ENCODE data around the gene ARHGEF40.

ARHGEF40 gene

DNA sequence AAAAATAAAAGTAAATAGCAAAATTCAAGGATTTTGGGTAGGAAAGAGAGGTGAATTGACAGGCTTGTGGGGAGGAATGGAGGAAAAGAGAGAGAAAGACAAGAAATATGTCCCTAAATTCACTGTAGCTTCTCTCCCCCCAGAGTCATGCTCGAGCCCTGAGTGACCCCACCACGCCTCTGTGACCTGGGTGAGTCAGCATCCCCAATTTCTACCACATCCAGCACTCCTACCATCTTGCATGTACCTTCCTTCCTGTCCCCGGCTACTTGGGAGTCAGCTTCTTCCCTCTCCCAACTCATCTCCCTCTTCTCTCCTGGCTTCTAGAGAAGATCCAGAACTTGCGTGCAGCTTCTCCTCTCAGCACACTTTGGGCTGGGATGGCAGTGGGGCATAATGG, 18.6 kb downstream of the ARHGEF40 start:
- H3K4me1 ChIP-seq = peaks cover 4% of the 10 kb centered on the region
- H3K27me3 ChIP-seq (ENCODE audit: low read depth) = no peaks in the 10 kb centered on the region
- in situ Hi-C loops (cut with MboI; ENCODE audit: low sequenced_read_pairs) = loop anchor here (25.0 kb wide), 1 partner anchor 751 kb away; the partner anchor contains the start of genes CCNB1IP1 and PARP2
- H3K36me3 ChIP-seq (replicated peaks) = peaks cover 54% of the 10 kb centered on the region
- H3K9me3 ChIP-seq = no peaks in the 10 kb centered on the region
- H3K4me3 ChIP-seq = no peak overlapping the region
- DNase-seq (ENCODE audit: low spot score in 2 of 2) = no peak

DNA sequence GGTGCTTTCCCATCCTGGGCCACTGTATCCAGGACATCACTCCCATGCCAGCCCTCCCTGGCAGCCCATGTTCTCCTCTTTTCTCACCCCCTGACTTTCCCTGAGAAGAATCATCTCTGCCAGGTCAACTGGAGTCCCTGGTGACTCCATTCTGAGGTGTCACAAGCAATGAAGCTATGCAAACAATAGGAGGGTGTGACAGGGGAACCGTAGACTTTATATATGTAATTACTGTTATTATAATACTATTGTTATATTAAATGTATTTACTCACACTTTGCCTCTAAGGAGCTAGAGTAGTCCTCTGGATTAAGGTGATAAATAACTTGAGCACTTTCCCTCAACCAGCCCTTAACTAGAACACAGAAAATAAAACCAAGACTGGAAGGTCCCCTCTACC, 19.2 kb downstream of the ARHGEF40 start:
- Histone ChIP-seq H3K4me3 (no peak overlapping the region), H3K4me1 (peaks cover 10% of the 10 kb centered on the region), H3K27me3 (ENCODE audit: low read depth) (no peaks in the 10 kb centered on the region), H3K36me3 (replicated peaks) (peaks cover 49% of the 10 kb centered on the region), H3K9me3 (no peaks in the 10 kb centered on the region)
- in situ Hi-C loops (cut with MboI; ENCODE audit: low sequenced_read_pairs) = loop anchor here (25.0 kb wide), 1 partner anchor 752 kb away; the partner anchor contains the start of genes CCNB1IP1 and PARP2
- DNase-seq (ENCODE audit: low spot score in 2 of 2) = no peak

DNA sequence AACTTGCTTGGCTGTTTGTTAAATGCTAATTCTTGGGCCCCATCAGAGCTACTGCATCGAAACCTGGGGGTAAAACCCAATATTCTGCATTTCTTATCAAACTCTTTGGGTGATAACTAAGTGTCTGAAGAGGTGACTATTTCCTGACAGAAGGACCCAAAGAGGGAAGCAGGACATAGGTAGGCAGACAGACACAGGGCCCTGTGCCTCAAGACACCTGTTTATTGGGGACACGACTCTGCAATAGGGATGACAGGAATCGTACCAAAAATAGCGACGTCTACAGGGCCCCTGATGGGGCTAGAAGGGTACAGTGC, 19.7 kb downstream of the ARHGEF40 start:
- H3K4me3 ChIP-seq = no peak overlapping the region
- H3K4me1 ChIP-seq = peaks cover 12% of the 10 kb centered on the region
- in situ Hi-C loops (cut with MboI; ENCODE audit: low sequenced_read_pairs) = loop anchor here (25.0 kb wide), 1 partner anchor 753 kb away; the partner anchor contains the start of genes CCNB1IP1 and PARP2
- H3K36me3 ChIP-seq (replicated peaks) = peaks cover 47% of the 10 kb centered on the region
- no peak for DNase-seq (ENCODE audit: low spot score in 2 of 2)
- no peaks in the 10 kb centered on the region for H3K27me3 ChIP-seq (ENCODE audit: low read depth)
- no peaks in the 10 kb centered on the region for H3K9me3 ChIP-seq

DNA sequence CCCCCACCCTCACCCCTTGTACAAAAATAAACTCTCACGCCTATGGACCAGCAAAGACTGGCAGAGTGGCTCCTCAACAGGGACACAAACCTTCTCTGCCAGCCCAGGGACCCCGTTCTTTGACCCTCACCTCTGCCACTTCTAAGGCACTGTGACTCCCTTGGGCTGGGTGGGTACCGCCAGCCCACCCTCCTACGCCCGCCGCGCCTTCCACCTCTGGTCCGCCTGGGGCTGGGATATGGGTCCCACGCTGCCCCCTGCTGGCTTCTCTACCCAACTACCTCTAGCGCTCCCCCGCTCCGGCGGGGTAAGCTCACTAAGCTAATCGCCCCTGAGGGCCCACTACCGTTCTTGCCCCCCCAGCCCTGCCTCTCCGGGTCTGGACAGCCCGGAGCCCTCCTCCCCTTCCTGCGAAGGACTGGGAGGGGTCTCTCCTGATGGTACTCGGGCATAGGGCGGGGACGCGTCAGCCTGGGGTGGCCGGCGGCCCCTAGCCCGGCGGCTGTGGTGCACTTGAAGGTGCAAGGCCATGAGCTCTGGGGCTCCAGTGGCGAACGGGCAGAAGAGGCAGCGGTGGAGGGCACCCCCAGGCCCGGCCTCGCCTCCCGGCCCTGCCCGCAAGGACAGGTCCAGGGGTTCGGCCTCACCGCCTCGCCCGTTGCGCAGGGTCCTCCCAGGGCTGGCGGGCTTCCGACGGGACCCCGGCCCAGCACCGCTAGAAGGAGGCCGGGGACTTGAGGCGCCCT, 20.3 kb downstream of the ARHGEF40 start:
- Histone ChIP-seq H3K4me3 (no peak overlapping the region), H3K27me3 (ENCODE audit: low read depth) (no peaks in the 10 kb centered on the region), H3K9me3 (no peaks in the 10 kb centered on the region), H3K36me3 (replicated peaks) (peaks cover 43% of the 10 kb centered on the region), H3K4me1 (peaks cover 17% of the 10 kb centered on the region)
- DNase-seq (ENCODE audit: low spot score in 2 of 2) = no peak
- in situ Hi-C loops (cut with MboI; ENCODE audit: low sequenced_read_pairs) = loop anchor here (25.0 kb wide), 1 partner anchor 753 kb away; the partner anchor contains the start of genes CCNB1IP1 and PARP2

DNA sequence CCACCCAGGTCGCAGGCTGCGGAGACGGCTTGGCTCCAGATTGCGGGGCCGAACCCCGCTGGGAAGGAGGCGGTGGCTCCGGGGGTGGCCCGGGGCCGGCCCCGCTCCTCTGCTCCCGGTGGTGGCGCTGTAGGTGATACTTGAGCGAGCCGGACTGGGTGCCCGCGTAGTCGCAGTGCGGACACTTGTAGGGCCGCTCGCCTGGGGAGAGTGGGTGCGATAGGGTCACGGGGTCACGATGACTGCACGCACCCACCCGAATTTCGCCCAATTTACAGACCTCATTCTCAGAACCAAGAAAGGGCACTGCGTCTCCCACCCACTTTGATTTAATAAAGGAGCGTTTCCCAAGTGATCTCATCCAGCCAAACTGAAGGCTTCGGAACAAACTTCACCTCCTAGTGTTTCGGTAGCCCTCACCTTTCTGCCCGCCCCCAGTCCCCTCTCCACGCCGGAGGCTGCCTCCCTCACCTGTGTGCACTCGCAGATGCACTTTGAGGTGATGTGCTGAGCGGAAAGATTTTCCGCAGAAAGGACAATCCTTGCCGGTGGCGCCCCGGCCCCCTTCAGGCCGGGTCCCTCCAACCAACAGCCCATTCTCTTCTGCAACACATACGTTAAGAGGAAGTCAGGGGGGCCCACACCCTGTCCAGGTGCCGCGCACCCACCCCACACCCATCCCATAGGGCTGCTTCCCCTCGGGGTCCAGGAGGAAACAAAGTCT, 21.0 kb downstream of the ARHGEF40 start:
- no peak for DNase-seq (ENCODE audit: low spot score in 2 of 2)
- H3K9me3 ChIP-seq = no peaks in the 10 kb centered on the region
- peaks cover 20% of the 10 kb centered on the region for H3K4me1 ChIP-seq
- H3K4me3 ChIP-seq = no peak overlapping the region
- H3K36me3 ChIP-seq (replicated peaks) = peaks cover 43% of the 10 kb centered on the region
- in situ Hi-C loops (cut with MboI; ENCODE audit: low sequenced_read_pairs) = loop anchor here (25.0 kb wide), 1 partner anchor 754 kb away; the partner anchor contains the start of genes CCNB1IP1 and PARP2
- H3K27me3 ChIP-seq (ENCODE audit: low read depth) = no peaks in the 10 kb centered on the region

DNA sequence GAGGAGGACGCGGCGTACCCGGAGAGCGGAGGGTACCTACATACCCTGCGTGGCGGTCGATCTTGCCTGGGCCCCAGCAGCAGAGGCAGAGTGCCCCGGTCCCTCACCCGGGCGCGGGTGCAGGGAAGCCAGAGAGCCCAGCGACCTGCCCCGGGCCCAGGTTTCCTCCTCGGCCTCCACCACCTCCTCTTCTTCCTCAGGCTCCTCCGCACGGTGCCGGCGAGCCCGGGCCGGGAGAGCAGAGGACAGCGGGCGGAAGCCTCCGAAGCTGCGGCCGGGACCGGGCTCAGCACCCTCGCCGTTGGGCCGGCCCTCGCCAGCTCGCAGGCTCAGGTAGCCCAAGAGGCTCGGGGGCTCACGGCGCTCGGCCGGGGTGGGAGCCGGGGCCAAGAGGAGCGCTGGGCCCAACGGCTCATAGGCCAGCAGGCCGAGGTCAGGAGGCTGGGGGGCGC, 21.7 kb downstream of the ARHGEF40 start:
- H3K9me3 ChIP-seq = no peaks in the 10 kb centered on the region
- DNase-seq (ENCODE audit: low spot score in 2 of 2) = no peak
- no peaks in the 10 kb centered on the region for H3K27me3 ChIP-seq (ENCODE audit: low read depth)
- peaks cover 43% of the 10 kb centered on the region for H3K36me3 ChIP-seq (replicated peaks)
- H3K4me1 ChIP-seq = peaks cover 23% of the 10 kb centered on the region
- no peak overlapping the region for H3K4me3 ChIP-seq
- in situ Hi-C loops (cut with MboI; ENCODE audit: low sequenced_read_pairs) = loop anchor here (25.0 kb wide), 1 partner anchor 755 kb away; the partner anchor contains the start of genes CCNB1IP1 and PARP2

DNA sequence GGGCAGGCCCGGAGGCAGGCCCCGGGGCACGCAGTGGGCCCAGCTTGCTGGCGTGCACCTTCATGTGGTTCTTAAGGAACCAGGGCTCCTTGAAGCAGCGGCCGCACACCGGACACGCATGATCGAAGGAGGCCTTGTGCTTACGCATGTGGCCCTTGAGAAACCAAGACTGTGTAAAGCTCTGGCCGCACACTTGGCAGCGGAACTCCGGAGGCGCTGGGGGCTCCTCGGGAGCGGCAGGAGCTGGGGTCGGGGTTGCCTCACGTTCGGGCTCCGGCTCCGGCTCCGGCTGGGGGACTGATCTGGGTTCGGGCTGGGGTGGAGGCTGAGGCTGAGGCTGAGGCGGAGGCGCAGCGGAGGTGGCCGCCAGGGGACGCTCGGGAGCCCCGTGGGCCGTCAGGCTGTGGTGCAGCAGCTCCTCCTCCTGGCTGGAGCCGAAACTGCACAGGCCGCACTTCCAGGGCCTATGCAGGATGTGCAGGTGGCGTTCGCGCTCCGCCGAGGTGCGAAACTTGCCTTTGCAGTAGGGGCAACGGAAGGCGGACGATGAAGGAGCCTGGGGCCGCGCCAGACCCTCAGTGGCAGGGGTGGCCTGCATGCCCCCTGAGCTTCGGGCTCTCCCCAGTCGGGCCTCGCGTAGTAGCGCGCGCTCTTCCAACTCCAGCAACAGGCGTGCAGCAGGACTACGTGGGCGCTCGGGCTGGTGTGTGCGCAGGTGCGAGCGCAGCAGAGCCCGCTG, 22.3 kb downstream of the ARHGEF40 start:
- H3K9me3 ChIP-seq = no peaks in the 10 kb centered on the region
- no peaks in the 10 kb centered on the region for H3K27me3 ChIP-seq (ENCODE audit: low read depth)
- peak; percentile 54 to 93 for DNase-seq (ENCODE audit: low spot score in 2 of 2)
- H3K36me3 ChIP-seq (replicated peaks) = peaks cover 43% of the 10 kb centered on the region
- peaks cover 29% of the 10 kb centered on the region for H3K4me1 ChIP-seq
- in situ Hi-C loops (cut with MboI; ENCODE audit: low sequenced_read_pairs) = loop anchor here (25.0 kb wide), 1 partner anchor 755 kb away; the partner anchor contains the start of genes CCNB1IP1 and PARP2
- H3K4me3 ChIP-seq = no peak overlapping the region

DNA sequence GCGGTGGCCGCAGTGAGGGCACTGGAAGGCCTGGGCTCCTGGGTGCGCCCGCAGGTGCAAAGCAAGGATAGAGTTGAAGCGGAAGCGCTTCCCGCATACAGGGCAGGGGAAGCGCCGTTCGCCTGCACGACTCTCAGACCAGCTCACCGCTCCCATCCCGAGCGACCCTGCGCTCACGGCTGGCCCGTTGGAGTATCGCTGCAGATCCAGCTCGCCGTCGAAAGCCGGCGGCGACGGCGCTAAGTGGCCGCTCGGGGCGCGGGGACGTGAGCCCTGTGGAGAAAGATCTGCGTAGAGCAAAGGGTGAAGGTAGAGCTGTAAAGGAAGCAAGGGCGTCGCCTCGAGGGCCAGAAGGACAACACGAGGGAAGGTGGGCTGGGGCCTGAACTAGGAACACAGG, 22.9 kb downstream of the ARHGEF40 start:
- H3K4me3 ChIP-seq = no peak overlapping the region
- peaks cover 43% of the 10 kb centered on the region for H3K36me3 ChIP-seq (replicated peaks)
- no peaks in the 10 kb centered on the region for H3K9me3 ChIP-seq
- peaks cover 30% of the 10 kb centered on the region for H3K4me1 ChIP-seq
- H3K27me3 ChIP-seq (ENCODE audit: low read depth) = no peaks in the 10 kb centered on the region
- in situ Hi-C loops (cut with MboI; ENCODE audit: low sequenced_read_pairs) = loop anchor here (25.0 kb wide), 1 partner anchor 756 kb away; the partner anchor contains the start of genes CCNB1IP1 and PARP2
- no peak for DNase-seq (ENCODE audit: low spot score in 2 of 2)

DNA sequence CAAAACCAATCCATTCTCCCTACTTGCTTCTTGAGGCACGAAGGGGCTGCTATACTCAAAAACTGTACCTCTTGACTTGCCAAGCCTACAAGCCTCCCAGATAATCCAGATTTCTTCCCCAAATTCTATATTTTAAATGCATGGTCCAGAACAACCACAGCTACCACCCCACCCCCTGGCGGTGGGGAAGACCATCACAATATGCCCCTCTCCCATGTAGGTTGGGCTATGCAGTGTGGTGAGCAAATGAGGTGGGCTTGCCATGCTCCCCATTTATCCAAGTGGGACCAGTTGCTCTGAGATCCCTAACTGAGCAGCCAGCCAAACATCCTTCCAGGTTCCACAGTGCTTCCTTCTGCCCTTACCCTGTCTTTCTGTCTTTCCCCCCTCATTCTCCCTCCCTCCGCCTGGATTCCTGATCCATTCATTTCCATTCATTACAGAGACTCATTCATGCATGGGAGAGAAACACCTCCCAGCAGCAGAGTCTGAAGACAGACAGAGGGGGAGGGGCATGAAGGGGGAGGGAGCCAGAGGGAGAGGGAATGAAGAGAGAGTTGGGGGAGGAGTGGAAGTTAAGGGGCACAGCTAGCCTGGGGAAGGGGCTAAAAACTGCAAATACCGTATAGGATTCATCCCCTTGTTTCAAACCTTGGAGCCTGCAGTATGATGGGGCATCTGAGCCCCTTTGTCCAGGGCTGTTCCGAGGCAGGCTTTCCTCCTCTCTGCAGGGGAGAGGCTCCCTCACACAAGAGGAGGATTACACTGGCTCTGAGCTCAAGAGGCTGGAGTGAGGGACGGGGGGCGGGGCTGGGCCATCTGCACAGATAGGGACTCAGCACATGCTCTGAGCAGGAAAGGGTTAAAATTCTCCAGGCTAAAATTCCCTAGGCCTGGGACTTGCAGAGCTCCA, 23.9 kb downstream of the ARHGEF40 start:
- Histone ChIP-seq H3K9me3 (no peaks in the 10 kb centered on the region), H3K27me3 (ENCODE audit: low read depth) (no peaks in the 10 kb centered on the region), H3K4me1 (peaks cover 30% of the 10 kb centered on the region), H3K4me3 (peak overlapping the region; percentile 21), H3K36me3 (replicated peaks) (peaks cover 39% of the 10 kb centered on the region)
- in situ Hi-C loops (cut with MboI; ENCODE audit: low sequenced_read_pairs) = loop anchor here (25.0 kb wide), 1 partner anchor 757 kb away; the partner anchor contains the start of genes CCNB1IP1 and PARP2
- peak; percentile 89 for DNase-seq (ENCODE audit: low spot score in 2 of 2)

DNA sequence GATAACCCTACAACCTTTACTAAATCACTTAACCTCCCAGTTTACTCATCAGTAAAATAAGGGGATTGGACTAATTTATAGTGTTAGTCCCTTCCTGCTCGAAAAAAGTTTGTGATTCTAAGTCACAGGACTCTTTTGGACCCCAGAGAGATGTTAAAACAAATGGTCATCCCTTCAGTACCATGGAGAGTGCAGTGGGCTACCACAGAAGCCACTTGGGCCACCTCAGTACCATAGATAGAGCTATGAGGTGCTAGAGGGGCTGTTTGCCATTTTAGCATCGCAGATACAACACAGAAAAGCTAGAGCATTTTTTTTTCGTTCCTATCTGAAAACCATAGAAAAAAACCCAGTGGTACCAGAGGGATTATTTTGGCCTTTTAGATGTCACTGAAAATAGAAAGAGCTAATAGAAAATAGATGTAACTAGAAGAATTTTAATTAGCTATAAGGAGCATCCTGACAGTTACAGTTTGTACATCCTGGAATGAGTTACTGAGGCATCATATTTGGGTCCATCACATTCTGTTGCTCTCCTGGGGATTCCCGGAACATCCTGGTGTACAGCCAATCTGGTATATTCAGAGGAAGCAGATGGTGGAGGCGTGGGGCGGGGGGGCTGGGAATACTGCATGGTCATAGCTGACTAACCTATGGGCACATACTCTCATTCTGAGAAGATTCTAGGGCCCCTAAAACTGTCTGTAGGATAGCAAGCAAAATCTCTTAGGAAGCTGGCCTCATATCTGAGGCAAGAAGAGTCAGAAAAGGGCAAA, 25.5 kb downstream of the ARHGEF40 start:
- H3K4me1 ChIP-seq = peaks cover 33% of the 10 kb centered on the region
- H3K9me3 ChIP-seq = no peaks in the 10 kb centered on the region
- in situ Hi-C loops (cut with MboI; ENCODE audit: low sequenced_read_pairs) = loop anchor here (25.0 kb wide), 1 partner anchor 758 kb away; the partner anchor contains the start of genes CCNB1IP1 and PARP2
- peaks cover 26% of the 10 kb centered on the region for H3K36me3 ChIP-seq (replicated peaks)
- no peak overlapping the region for H3K4me3 ChIP-seq
- DNase-seq (ENCODE audit: low spot score in 2 of 2) = no peak
- H3K27me3 ChIP-seq (ENCODE audit: low read depth) = no peaks in the 10 kb centered on the region

DNA sequence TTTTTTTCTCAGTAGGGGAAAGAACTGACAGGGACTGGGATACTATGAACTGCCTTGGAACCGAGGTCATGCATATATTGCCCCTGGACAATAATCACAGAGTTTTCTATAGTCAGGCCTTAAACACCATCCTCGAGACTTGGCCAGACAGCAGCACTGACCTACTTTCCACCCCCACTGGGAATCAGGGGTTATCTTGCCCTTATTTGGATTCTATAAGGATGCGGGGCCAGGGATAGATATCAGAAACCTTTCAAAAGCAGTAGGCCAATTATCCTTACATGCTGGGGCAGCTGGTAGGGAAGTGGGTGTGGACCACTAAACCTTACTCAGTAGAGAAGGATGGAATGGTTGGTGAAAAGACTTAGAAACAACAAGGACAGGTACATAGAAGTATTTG, 26.3 kb downstream of the ARHGEF40 start:
- no peak overlapping the region for H3K4me3 ChIP-seq
- H3K4me1 ChIP-seq = peaks cover 33% of the 10 kb centered on the region
- in situ Hi-C loops (cut with MboI; ENCODE audit: low sequenced_read_pairs) = loop anchor here (25.0 kb wide), 1 partner anchor 759 kb away; the partner anchor contains the start of genes CCNB1IP1 and PARP2
- H3K36me3 ChIP-seq (replicated peaks) = peaks cover 18% of the 10 kb centered on the region
- no peaks in the 10 kb centered on the region for H3K9me3 ChIP-seq
- no peaks in the 10 kb centered on the region for H3K27me3 ChIP-seq (ENCODE audit: low read depth)
- no peak for DNase-seq (ENCODE audit: low spot score in 2 of 2)

Measured in HAP-1 (cell line).